ENCODE data around the gene BCL7A.
"Not testable (repeated sequence)": the region's sequence is repeated elsewhere in the genome, so short reads cannot be mapped to it uniquely, and the experiment has no call there.

Gene BCL7A

GRCh38 chr12:122036153-122036552 is 14.5 kb downstream of the BCL7A start:
- Histone ChIP-seq H3K4me3 (ENCODE audit: low read depth, low read length) (no peak overlapping the region), H3K4me1 (peaks cover 6% of the 10 kb centered on the region), H3K4me2 (ENCODE audit: low read length) (no peak overlapping the region), H3K79me2 (peaks cover 21% of the 10 kb centered on the region), H2AFZ (no peak overlapping the region), H3K27me3 (ENCODE audit: control insufficient read depth, insufficient read depth, low read length) (no peaks in the 10 kb centered on the region), H3K9ac (no peak overlapping the region), H3K9me3 (ENCODE audit: control insufficient read depth, low read length) (no peaks in the 10 kb centered on the region), H3K27ac (no peak overlapping the region), H3K36me3 (ENCODE audit: control insufficient read depth, insufficient read depth, low read length) (no peaks in the 10 kb centered on the region)
- TF ChIP-seq, protein P1, sequence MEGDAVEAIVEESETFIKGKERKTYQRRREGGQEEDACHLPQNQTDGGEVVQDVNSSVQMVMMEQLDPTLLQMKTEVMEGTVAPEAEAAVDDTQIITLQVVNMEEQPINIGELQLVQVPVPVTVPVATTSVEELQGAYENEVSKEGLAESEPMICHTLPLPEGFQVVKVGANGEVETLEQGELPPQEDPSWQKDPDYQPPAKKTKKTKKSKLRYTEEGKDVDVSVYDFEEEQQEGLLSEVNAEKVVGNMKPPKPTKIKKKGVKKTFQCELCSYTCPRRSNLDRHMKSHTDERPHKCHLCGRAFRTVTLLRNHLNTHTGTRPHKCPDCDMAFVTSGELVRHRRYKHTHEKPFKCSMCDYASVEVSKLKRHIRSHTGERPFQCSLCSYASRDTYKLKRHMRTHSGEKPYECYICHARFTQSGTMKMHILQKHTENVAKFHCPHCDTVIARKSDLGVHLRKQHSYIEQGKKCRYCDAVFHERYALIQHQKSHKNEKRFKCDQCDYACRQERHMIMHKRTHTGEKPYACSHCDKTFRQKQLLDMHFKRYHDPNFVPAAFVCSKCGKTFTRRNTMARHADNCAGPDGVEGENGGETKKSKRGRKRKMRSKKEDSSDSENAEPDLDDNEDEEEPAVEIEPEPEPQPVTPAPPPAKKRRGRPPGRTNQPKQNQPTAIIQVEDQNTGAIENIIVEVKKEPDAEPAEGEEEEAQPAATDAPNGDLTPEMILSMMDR (IDR thresholded peaks at IDR 0.05): no peak

DNA sequence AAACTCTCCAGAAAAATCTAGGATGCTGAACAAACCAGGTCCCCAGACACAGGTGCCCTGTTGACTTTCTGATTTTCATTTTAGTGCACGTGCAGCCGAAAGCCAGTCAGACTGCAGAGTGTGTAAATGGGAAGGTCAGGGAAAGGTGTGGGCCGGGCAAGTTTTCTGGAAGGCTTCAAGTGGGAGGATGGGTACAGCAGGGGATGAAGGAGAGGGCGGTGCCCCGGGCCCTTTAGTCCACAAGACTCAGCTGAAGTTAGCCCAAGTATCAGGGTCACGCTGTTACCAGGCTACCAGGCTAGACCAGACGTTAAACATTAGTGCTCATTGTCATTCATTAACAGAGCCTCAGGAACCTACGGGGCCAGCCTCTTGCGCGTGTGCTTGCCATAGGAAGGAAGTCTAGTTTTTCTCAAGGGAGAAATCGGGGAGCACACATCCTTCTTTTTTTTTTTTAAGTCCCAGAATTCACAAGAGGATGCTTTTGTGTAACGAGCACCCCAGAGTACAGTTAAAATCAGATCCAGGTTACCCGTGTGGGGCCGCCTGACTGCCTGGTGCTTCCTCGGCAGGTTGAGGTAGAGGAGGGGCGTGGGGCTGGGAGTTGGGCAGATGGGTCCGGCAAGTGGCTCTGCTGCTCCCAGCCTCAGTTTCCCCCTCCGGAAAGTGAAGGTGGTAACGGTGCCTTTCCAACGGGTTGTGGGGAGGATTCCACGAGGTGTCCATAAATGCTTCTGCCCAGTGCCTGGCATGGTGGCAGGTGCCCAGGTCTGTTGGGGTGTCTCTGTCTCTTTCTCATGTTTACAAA is 19.1 kb downstream of the BCL7A start:
- TF ChIP-seq, protein P1 (IDR thresholded peaks at IDR 0.05): no peak
- no peaks in the 10 kb centered on the region for H3K27me3 ChIP-seq (ENCODE audit: control insufficient read depth, insufficient read depth, low read length)
- H3K79me2 ChIP-seq: peaks cover 6% of the 10 kb centered on the region
- H3K27ac ChIP-seq: no peak overlapping the region
- no peak overlapping the region for H3K4me3 ChIP-seq (ENCODE audit: low read depth, low read length)
- H3K4me1 ChIP-seq: no peaks in the 10 kb centered on the region
- H3K9ac ChIP-seq: no peak overlapping the region
- no peak overlapping the region for H2AFZ ChIP-seq
- no peak overlapping the region for H3K4me2 ChIP-seq (ENCODE audit: low read length)
- H3K36me3 ChIP-seq (ENCODE audit: control insufficient read depth, insufficient read depth, low read length): no peaks in the 10 kb centered on the region
- H3K9me3 ChIP-seq (ENCODE audit: control insufficient read depth, low read length): no peaks in the 10 kb centered on the region

GRCh38 chr12:122041458-122041857 is 19.8 kb downstream of the BCL7A start:
- H3K27ac ChIP-seq; H3K9me3 ChIP-seq (ENCODE audit: control insufficient read depth, low read length); H3K36me3 ChIP-seq (ENCODE audit: control insufficient read depth, insufficient read depth, low read length); H2AFZ ChIP-seq; H3K27me3 ChIP-seq (ENCODE audit: control insufficient read depth, insufficient read depth, low read length); H3K79me2 ChIP-seq; H3K4me2 ChIP-seq (ENCODE audit: low read length); H3K4me3 ChIP-seq (ENCODE audit: low read depth, low read length); H3K9ac ChIP-seq; H3K4me1 ChIP-seq: not testable (repeated sequence)

DNA sequence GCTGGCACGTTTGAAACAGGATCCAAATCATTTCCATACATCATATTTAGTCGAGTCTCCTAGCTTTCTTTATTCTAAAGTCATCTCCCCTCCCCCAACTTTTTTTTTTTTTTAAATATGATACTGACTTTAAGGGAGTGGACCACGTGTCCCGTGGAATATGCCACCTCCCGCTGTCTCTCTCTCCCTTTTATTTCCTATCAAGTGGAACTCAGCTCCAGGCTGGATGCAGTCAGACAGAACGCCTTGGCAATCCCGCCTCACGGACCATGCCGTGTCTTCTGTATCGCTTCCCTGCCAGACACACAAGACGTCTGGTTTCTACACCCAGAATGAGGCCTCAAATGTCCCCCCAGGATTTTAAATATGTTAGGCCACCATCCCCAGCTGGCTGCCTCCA is 21.2 kb downstream of the BCL7A start:
- Histone ChIP-seq H3K36me3 (ENCODE audit: control insufficient read depth, insufficient read depth, low read length) (no peaks in the 10 kb centered on the region), H3K4me2 (ENCODE audit: low read length) (no peak overlapping the region)
- TF ChIP-seq, protein P1 (IDR thresholded peaks at IDR 0.05): no peak

GRCh38 chr12:122043476-122043875 is 21.8 kb downstream of the BCL7A start:
- H3K36me3 ChIP-seq (ENCODE audit: control insufficient read depth, insufficient read depth, low read length): no peaks in the 10 kb centered on the region
- no peaks in the 10 kb centered on the region for H3K4me1 ChIP-seq
- H3K4me3 ChIP-seq (ENCODE audit: low read depth, low read length): no peak overlapping the region
- no peaks in the 10 kb centered on the region for H3K9me3 ChIP-seq (ENCODE audit: control insufficient read depth, low read length)
- H3K27me3 ChIP-seq (ENCODE audit: control insufficient read depth, insufficient read depth, low read length): no peaks in the 10 kb centered on the region
- TF ChIP-seq, protein P1 (IDR thresholded peaks at IDR 0.05): no peak
- no peaks in the 10 kb centered on the region for H3K79me2 ChIP-seq
- H3K27ac ChIP-seq: no peak overlapping the region
- H3K9ac ChIP-seq: no peak overlapping the region
- H2AFZ ChIP-seq: no peak overlapping the region
- H3K4me2 ChIP-seq (ENCODE audit: low read length): no peak overlapping the region

More for the DNA sequence above, 21.2 kb downstream of the BCL7A start:
- Histone ChIP-seq H3K79me2 (no peaks in the 10 kb centered on the region), H3K9me3 (ENCODE audit: control insufficient read depth, low read length) (no peaks in the 10 kb centered on the region), H3K27ac (no peak overlapping the region), H3K27me3 (ENCODE audit: control insufficient read depth, insufficient read depth, low read length) (no peaks in the 10 kb centered on the region), H3K4me3 (ENCODE audit: low read depth, low read length) (no peak overlapping the region), H3K4me1 (no peaks in the 10 kb centered on the region), H3K9ac (no peak overlapping the region), H2AFZ (no peak overlapping the region)
